Neural cell (in vitro differentiated cells): Measurements from ENCODE around the gene RAB40B. TPM values are rescaled to one million over a fixed set of nuclear protein-coding genes. Genes with fewer than 3 reads are reported as not detected.

ENCODE experiments used
- H2AFZ ChIP-seq: fragments of 200-600, 300-800 bp; sonication (generic), shearing (Covaris generic); 2 replicates; pipeline ENCODE4 v1.6.0; 2014; ENCODE audit warnings: low read depth, mild to moderate bottlenecking, antibody characterized with exemption, low read length, moderate library complexity
- H3F3A ChIP-seq: fragments of 200-600 bp; shearing (Covaris generic); 2 replicates; pipeline ENCODE4 v1.6.1; 2016; ENCODE audit warnings: mild to moderate bottlenecking, moderate library complexity, mixed read lengths, antibody characterized with exemption, low read length; ENCODE audit not compliant: insufficient read depth, poor library complexity, severe bottlenecking
- H3K27ac ChIP-seq: fragments of 200-600, 300-800 bp; sonication (generic), shearing (Covaris generic); 2 replicates; pipeline ENCODE4 v1.5.1; 2014; ENCODE audit warnings: mild to moderate bottlenecking, low read length, moderate library complexity
- H3K27me3 ChIP-seq: fragments of 300-800, 200-600 bp; sonication (generic), shearing (Covaris generic); 2 replicates; pipeline ENCODE4 v1.6.0; 2014; ENCODE audit warnings: mild to moderate bottlenecking, low read depth, low read length, moderate library complexity; ENCODE audit not compliant: insufficient read depth
- H3K36me3 ChIP-seq: fragments of 300-800, 200-600 bp; sonication (generic), shearing (Covaris generic); 2 replicates; pipeline ENCODE4 v1.5.1; 2014; ENCODE audit warnings: mild to moderate bottlenecking, antibody characterized with exemption, low read length, moderate library complexity; ENCODE audit not compliant: insufficient read depth
- H3K4me2 ChIP-seq: fragments of 300-800, 200-600 bp; sonication (generic), shearing (Covaris generic); 2 replicates; pipeline ENCODE4 v1.6.0; 2014; ENCODE audit warnings: mild to moderate bottlenecking, low read length
- H3K4me3 ChIP-seq: fragments of 300-800, 200-600 bp; sonication (generic), shearing (Covaris generic); 2 replicates; pipeline ENCODE4 v1.5.1; 2014; ENCODE audit warnings: mild to moderate bottlenecking, low read length, moderate library complexity
- H3K79me2 ChIP-seq: fragments of 200-600 bp; shearing (Covaris generic); replicated peaks from 2 replicates; pipeline ENCODE4 v1.6.0; 2014; ENCODE audit warnings: mild to moderate bottlenecking, low read length, moderate library complexity; ENCODE audit not compliant: insufficient read depth
- H3K9ac ChIP-seq: fragments of 300-800, 200-600 bp; sonication (generic), shearing (Covaris generic); 2 replicates; pipeline ENCODE4 v1.6.1; 2016; ENCODE audit warnings: mild to moderate bottlenecking, low read length, mixed read lengths
- H3K9me2 ChIP-seq: fragments of 200-600 bp; shearing (Covaris generic); 2 replicates; pipeline ENCODE4 v1.6.1; 2016; ENCODE audit warnings: mild to moderate bottlenecking, low read length, mixed read lengths; ENCODE audit not compliant: insufficient read depth
- H3K9me3 ChIP-seq: fragments of 200-600, 300-800 bp; sonication (generic), shearing (Covaris generic); 2 replicates; pipeline ENCODE4 v1.6.1; 2016; ENCODE audit warnings: mild to moderate bottlenecking, mixed run types, low read length, moderate library complexity, mixed read lengths
- H4K20me1 ChIP-seq: fragments of 200-600 bp; shearing (Covaris generic); 2 replicates; pipeline ENCODE4 v1.6.1; 2016; ENCODE audit warnings: mild to moderate bottlenecking, mixed run types; ENCODE audit not compliant: insufficient read depth
- EP300 ChIP-seq: fragments of 450-650 bp; conservative IDR thresholded peaks from 2 replicates; pipeline ENCODE4 v1.6.1; 2014; ENCODE audit warnings: antibody characterized with exemption, mild to moderate bottlenecking, moderate library complexity; ENCODE audit not compliant: poor library complexity, severe bottlenecking
- EZH2 ChIP-seq: fragments of 200-600, 300-800 bp; shearing (Covaris generic), sonication (generic); IDR thresholded peaks from 2 replicates; pipeline ENCODE4 v1.6.1; 2014; ENCODE audit warnings: antibody characterized with exemption, low read length, borderline replicate concordance, mild to moderate bottlenecking; ENCODE audit not compliant: insufficient read depth, poor library complexity, severe bottlenecking
- MXI1 ChIP-seq: fragments of 450-650 bp; conservative IDR thresholded peaks from 2 replicates; pipeline ENCODE4 v1.6.1; 2014; ENCODE audit warnings: antibody characterized with exemption, mild to moderate bottlenecking; ENCODE audit not compliant: poor library complexity, severe bottlenecking
- POLR2AphosphoS5 ChIP-seq: IDR thresholded peaks from 2 replicates; pipeline ENCODE4 v1.6.1; 2012
- RAD21 ChIP-seq: fragments of 450-650 bp; conservative IDR thresholded peaks from 2 replicates; pipeline ENCODE4 v1.6.1; 2014; ENCODE audit warnings: antibody characterized with exemption, mild to moderate bottlenecking, moderate library complexity
- SMC3 ChIP-seq: fragments of 450-650 bp; conservative IDR thresholded peaks from 2 replicates; pipeline ENCODE4 v1.6.1; 2014; ENCODE audit warnings: antibody characterized with exemption, mild to moderate bottlenecking, moderate library complexity; ENCODE audit not compliant: poor library complexity
- TAF1 ChIP-seq: IDR thresholded peaks from 2 replicates; pipeline ENCODE4 v1.6.1; 2012; ENCODE audit warnings: low read depth
- polyA plus RNA-seq: library from polyadenylated mRNA; depleted of rRNA; stranded (reverse); fragments of >200 nt; gene quantifications from 2 replicates; pipeline ENCODE4 v1.2.3, GENCODE V29; 2014
- TF ChIP-seq, protein P1 (sequence below): IDR thresholded peaks from 2 replicates; pipeline ENCODE4 v1.6.1; 2012; ENCODE audit warnings: borderline replicate concordance
- TF ChIP-seq, protein P2 (sequence below): fragments of 450-650 bp; IDR thresholded peaks from 2 replicates; pipeline ENCODE4 v1.5.1; 2014; ENCODE audit warnings: antibody characterized with exemption, mild to moderate bottlenecking, moderate library complexity; ENCODE audit not compliant: poor library complexity, severe bottlenecking

Gene RAB40B
- polyA plus RNA-seq, 1 donor from 2014 or later, result 37.2 TPM

DNA sequence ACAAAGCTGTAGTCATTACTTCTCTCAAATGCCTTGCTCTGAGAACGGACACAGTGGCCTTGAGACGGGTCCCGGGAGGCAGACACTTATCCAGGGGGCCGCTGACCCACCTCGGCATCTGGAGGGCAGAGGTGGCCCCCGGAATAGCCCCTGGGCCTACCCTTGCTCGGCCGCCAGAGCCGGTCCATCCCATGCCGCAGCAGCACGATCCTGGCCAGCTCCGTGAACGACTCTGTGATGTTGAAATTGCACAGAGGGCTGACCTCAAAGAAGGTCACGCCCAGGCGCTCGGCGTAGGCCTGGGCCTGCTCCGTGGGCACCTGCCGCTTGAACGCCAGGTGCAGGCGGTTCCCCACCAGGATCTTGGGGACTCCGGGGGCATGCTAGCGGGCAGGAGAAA, 40.2 kb downstream of the RAB40B start:
- TF ChIP-seq, protein P1, sequence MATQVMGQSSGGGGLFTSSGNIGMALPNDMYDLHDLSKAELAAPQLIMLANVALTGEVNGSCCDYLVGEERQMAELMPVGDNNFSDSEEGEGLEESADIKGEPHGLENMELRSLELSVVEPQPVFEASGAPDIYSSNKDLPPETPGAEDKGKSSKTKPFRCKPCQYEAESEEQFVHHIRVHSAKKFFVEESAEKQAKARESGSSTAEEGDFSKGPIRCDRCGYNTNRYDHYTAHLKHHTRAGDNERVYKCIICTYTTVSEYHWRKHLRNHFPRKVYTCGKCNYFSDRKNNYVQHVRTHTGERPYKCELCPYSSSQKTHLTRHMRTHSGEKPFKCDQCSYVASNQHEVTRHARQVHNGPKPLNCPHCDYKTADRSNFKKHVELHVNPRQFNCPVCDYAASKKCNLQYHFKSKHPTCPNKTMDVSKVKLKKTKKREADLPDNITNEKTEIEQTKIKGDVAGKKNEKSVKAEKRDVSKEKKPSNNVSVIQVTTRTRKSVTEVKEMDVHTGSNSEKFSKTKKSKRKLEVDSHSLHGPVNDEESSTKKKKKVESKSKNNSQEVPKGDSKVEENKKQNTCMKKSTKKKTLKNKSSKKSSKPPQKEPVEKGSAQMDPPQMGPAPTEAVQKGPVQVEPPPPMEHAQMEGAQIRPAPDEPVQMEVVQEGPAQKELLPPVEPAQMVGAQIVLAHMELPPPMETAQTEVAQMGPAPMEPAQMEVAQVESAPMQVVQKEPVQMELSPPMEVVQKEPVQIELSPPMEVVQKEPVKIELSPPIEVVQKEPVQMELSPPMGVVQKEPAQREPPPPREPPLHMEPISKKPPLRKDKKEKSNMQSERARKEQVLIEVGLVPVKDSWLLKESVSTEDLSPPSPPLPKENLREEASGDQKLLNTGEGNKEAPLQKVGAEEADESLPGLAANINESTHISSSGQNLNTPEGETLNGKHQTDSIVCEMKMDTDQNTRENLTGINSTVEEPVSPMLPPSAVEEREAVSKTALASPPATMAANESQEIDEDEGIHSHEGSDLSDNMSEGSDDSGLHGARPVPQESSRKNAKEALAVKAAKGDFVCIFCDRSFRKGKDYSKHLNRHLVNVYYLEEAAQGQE, result no peak
- no peak for TF ChIP-seq EZH2
- no peak for TF ChIP-seq MXI1
- no peak for TF ChIP-seq RAD21
- TF ChIP-seq SMC3, result no peak
- TF ChIP-seq EP300, result no peak
- TF ChIP-seq TAF1, result no peak
- TF ChIP-seq POLR2AphosphoS5, result no peak
- no peak overlapping the region for H3K4me2 ChIP-seq
- H3K9me3 ChIP-seq, result no peaks in the 10 kb centered on the region
- no peaks in the 10 kb centered on the region for H3F3A ChIP-seq
- no peaks in the 10 kb centered on the region for H3K9me2 ChIP-seq
- H2AFZ ChIP-seq, result no peak overlapping the region
- peaks cover 10% of the 10 kb centered on the region for H3K36me3 ChIP-seq
- H3K4me3 ChIP-seq, result no peak overlapping the region
- no peak overlapping the region for H3K9ac ChIP-seq
- H4K20me1 ChIP-seq, result no peaks in the 10 kb centered on the region
- H3K27ac ChIP-seq, result no peak overlapping the region
- H3K27me3 ChIP-seq, result no peaks in the 10 kb centered on the region
- no peaks in the 10 kb centered on the region for H3K79me2 ChIP-seq

DNA sequence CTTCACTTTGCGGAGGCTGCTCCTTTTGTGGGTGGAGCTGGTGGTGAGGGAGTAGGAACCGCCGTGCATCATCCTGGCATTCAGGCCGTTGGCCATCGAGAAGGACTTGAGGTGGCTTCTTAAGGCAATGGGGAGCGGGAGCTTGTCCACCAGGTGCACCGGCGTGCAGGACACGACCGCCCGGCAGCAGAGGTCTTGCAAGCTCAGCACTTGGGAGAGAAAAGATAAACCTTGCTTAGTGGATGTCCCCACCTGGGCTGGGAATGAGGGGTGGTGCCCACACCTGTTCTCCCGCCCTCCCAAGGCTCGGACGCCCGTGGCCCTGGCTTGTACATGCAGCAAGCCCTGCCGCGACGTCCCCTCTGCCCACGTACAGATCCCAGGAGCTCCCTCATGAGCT, 40.6 kb downstream of the RAB40B start:
- Histone ChIP-seq H3K9me2 (no peaks in the 10 kb centered on the region), H3K79me2 (no peaks in the 10 kb centered on the region), H2AFZ (no peak overlapping the region), H3K4me3 (no peak overlapping the region), H3K27ac (no peak overlapping the region), H3K9ac (no peak overlapping the region), H4K20me1 (no peaks in the 10 kb centered on the region), H3F3A (no peaks in the 10 kb centered on the region), H3K27me3 (no peaks in the 10 kb centered on the region), H3K36me3 (peaks cover 10% of the 10 kb centered on the region), H3K9me3 (no peaks in the 10 kb centered on the region), H3K4me2 (no peak overlapping the region)
- TF ChIP-seq TAF1, result no peak
- TF ChIP-seq SMC3, result no peak
- no peak for TF ChIP-seq EZH2
- no peak for TF ChIP-seq POLR2AphosphoS5
- no peak for TF ChIP-seq MXI1
- no peak for TF ChIP-seq EP300
- TF ChIP-seq, protein P1, result no peak
- TF ChIP-seq RAD21, result no peak
- TF ChIP-seq, protein P2, sequence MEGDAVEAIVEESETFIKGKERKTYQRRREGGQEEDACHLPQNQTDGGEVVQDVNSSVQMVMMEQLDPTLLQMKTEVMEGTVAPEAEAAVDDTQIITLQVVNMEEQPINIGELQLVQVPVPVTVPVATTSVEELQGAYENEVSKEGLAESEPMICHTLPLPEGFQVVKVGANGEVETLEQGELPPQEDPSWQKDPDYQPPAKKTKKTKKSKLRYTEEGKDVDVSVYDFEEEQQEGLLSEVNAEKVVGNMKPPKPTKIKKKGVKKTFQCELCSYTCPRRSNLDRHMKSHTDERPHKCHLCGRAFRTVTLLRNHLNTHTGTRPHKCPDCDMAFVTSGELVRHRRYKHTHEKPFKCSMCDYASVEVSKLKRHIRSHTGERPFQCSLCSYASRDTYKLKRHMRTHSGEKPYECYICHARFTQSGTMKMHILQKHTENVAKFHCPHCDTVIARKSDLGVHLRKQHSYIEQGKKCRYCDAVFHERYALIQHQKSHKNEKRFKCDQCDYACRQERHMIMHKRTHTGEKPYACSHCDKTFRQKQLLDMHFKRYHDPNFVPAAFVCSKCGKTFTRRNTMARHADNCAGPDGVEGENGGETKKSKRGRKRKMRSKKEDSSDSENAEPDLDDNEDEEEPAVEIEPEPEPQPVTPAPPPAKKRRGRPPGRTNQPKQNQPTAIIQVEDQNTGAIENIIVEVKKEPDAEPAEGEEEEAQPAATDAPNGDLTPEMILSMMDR, result no peak
